Panc1 (cell line): ENCODE measurements around the gene SUCLA2. TPM values are rescaled to one million over a fixed set of nuclear protein-coding genes. Genes with fewer than 3 reads are reported as not detected.

Source experiments
- ATAC-seq: fragments of 200-7000 bp; cut with Tn5 transposase; 2 replicates; pipeline ENCODE4 v1.9.1; 2020; ENCODE audit warnings: mild to moderate bottlenecking, moderate library complexity
- BruUV-seq: library from RNA; stranded (reverse); fragments of 400-500 nt; replicated peaks from 2 replicates; lab custom pipeline; 2021; lab: Mats Ljungman, UMichigan
- CTCF ChIA-PET: fragments of 300-600 bp; sonication (Branson Sonifier 250); formaldehyde crosslinking; loops from one replicate; lab custom pipeline; 2022; ENCODE audit warnings: antibody characterized with exemption; lab: Charles Lee
- POLR2A ChIA-PET: fragments of 300-600 bp; sonication (Branson Sonifier 250); formaldehyde crosslinking; loops from one replicate; lab custom pipeline; 2022; ENCODE audit warnings: antibody characterized with exemption; lab: Charles Lee
- DNase-seq: peaks from one replicate; pipeline ENCODE4 v3.0.0-alpha.2; 2010; ENCODE audit warnings: low read depth, low spot score
- H3K27ac ChIP-seq: 2 replicates; pipeline ENCODE4 v1.5.1; 2011; ENCODE audit warnings: mild to moderate bottlenecking, low read length, inconsistent platforms
- H3K27me3 ChIP-seq: fragments of 200-500 bp; sonication (Bioruptor generic); 2 replicates; pipeline ENCODE4 v1.6.0; 2014; ENCODE audit warnings: low read length, inconsistent platforms; ENCODE audit not compliant: control insufficient read depth, insufficient read depth
- H3K36me3 ChIP-seq: fragments of 200-500 bp; sonication (Bioruptor generic); 2 replicates; pipeline ENCODE4 v1.5.1; 2014; ENCODE audit warnings: inconsistent platforms, mild to moderate bottlenecking, low read length, moderate library complexity; ENCODE audit not compliant: control insufficient read depth, insufficient read depth
- H3K4me1 ChIP-seq: 2 replicates; pipeline ENCODE4 v1.5.1; 2011; ENCODE audit warnings: inconsistent platforms, mild to moderate bottlenecking, low read length, moderate library complexity; ENCODE audit not compliant: control insufficient read depth, insufficient read depth
- H3K4me3 ChIP-seq, 2 experiments: 2 replicates each; pipeline ENCODE4 v1.5.1; 2011 to 2012; ENCODE audit warnings: low read depth in 2 of 2, low read length in 2 of 2, mild to moderate bottlenecking in 2 of 2, inconsistent platforms in 1 of 2, moderate library complexity in 1 of 2
- H3K9me3 ChIP-seq: fragments of 200-500 bp; sonication (Bioruptor generic); 2 replicates; pipeline ENCODE4 v1.5.1; 2014; ENCODE audit warnings: low read depth, mild to moderate bottlenecking, inconsistent platforms, low read length, moderate library complexity; ENCODE audit not compliant: control insufficient read depth, insufficient read depth
- POLR2AphosphoS5 ChIP-seq: IDR thresholded peaks from 2 replicates; pipeline ENCODE4 v1.6.1; 2012; ENCODE audit warnings: mild to moderate bottlenecking, low read depth, low read length, moderate library complexity
- SIN3A ChIP-seq: IDR thresholded peaks from 2 replicates; pipeline ENCODE4 v1.6.1; 2012; ENCODE audit warnings: low read depth, mild to moderate bottlenecking, low read length, moderate library complexity, borderline replicate concordance; ENCODE audit not compliant: insufficient read depth
- TCF7L2 ChIP-seq: IDR thresholded peaks from 2 replicates; pipeline ENCODE4 v1.6.1; 2011; ENCODE audit warnings: mild to moderate bottlenecking, low read depth, low read length, inconsistent platforms
- in situ Hi-C: cut with HindIII; loops from 2 replicates; pipeline ENCODE4 v1.10.0; 2016; ENCODE audit warnings: low sequenced_read_pairs, low pct_unique_long_range_greater_than_20kb
- intact Hi-C: fragments of 100-400 bp; cut with micrococcal nuclease; formaldehyde crosslinking; loops from one replicate; pipeline ENCODE4 v1.10.0; 2022; ENCODE audit not compliant: unreplicated experiment
- total RNA-seq: library from RNA; stranded (reverse); gene quantifications from one replicate; pipeline ENCODE4 v1.2.1, GENCODE V29; 2021; ENCODE audit not compliant: unreplicated experiment
- TF ChIP-seq, protein P1 (sequence below): fragments of 450-650 bp; IDR thresholded peaks from 2 replicates; pipeline ENCODE4 v1.5.1; 2017; ENCODE audit warnings: mild to moderate bottlenecking
- TF ChIP-seq, protein P2 (sequence below), 2 experiments: IDR thresholded peaks; 2 replicates each; pipeline ENCODE4 v1.6.1; 2011 to 2012; ENCODE audit warnings: low read depth in 2 of 2, control low read depth in 1 of 2, low read length in 1 of 2, mild to moderate bottlenecking in 1 of 2, moderate library complexity in 1 of 2; ENCODE audit not compliant: insufficient read depth in 1 of 2

Gene SUCLA2
- total RNA-seq, 1 experiment from 2014 or later, result 28.1 TPM

DNA sequence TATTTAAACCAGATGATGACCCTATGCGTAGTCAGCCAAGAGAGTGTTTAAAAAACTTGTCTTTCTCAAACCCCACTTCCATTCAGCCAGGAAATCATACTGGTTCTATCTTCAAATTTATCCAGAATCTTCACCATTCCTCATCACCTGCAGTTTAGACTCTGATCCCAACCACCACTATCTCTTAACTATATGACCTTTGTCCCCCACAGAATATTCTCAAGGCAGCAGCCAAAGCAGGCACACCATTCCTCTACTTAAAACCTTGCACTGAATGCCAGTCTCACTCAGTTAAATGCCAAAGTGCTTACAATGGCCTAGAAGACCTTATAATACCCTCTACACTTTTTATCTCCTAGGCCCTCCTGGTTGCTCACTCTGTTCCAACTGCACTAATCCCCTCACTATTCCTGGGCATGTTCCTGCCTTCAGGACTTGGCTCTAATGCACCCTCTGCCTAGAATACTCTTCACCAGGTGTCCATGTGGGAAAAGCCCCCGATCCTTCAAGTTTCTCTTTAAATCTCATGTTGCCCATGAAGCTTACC, 10.1 kb downstream of the SUCLA2 start:
- Histone ChIP-seq H3K4me3 (no peak overlapping the region), H3K36me3 (peaks cover 3% of the 10 kb centered on the region), H3K27ac (no peak overlapping the region), H3K4me1 (no peaks in the 10 kb centered on the region), H3K9me3 (no peaks in the 10 kb centered on the region), H3K27me3 (no peaks in the 10 kb centered on the region)
- TF ChIP-seq TCF7L2, result no peak
- TF ChIP-seq, protein P1, sequence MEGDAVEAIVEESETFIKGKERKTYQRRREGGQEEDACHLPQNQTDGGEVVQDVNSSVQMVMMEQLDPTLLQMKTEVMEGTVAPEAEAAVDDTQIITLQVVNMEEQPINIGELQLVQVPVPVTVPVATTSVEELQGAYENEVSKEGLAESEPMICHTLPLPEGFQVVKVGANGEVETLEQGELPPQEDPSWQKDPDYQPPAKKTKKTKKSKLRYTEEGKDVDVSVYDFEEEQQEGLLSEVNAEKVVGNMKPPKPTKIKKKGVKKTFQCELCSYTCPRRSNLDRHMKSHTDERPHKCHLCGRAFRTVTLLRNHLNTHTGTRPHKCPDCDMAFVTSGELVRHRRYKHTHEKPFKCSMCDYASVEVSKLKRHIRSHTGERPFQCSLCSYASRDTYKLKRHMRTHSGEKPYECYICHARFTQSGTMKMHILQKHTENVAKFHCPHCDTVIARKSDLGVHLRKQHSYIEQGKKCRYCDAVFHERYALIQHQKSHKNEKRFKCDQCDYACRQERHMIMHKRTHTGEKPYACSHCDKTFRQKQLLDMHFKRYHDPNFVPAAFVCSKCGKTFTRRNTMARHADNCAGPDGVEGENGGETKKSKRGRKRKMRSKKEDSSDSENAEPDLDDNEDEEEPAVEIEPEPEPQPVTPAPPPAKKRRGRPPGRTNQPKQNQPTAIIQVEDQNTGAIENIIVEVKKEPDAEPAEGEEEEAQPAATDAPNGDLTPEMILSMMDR, result no peak
- no peak for TF ChIP-seq POLR2AphosphoS5
- TF ChIP-seq SIN3A, result no peak
- TF ChIP-seq, protein P2, sequence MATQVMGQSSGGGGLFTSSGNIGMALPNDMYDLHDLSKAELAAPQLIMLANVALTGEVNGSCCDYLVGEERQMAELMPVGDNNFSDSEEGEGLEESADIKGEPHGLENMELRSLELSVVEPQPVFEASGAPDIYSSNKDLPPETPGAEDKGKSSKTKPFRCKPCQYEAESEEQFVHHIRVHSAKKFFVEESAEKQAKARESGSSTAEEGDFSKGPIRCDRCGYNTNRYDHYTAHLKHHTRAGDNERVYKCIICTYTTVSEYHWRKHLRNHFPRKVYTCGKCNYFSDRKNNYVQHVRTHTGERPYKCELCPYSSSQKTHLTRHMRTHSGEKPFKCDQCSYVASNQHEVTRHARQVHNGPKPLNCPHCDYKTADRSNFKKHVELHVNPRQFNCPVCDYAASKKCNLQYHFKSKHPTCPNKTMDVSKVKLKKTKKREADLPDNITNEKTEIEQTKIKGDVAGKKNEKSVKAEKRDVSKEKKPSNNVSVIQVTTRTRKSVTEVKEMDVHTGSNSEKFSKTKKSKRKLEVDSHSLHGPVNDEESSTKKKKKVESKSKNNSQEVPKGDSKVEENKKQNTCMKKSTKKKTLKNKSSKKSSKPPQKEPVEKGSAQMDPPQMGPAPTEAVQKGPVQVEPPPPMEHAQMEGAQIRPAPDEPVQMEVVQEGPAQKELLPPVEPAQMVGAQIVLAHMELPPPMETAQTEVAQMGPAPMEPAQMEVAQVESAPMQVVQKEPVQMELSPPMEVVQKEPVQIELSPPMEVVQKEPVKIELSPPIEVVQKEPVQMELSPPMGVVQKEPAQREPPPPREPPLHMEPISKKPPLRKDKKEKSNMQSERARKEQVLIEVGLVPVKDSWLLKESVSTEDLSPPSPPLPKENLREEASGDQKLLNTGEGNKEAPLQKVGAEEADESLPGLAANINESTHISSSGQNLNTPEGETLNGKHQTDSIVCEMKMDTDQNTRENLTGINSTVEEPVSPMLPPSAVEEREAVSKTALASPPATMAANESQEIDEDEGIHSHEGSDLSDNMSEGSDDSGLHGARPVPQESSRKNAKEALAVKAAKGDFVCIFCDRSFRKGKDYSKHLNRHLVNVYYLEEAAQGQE (IDR thresholded peaks at IDR 0.05; ENCODE audit: insufficient read depth in 1 of 2, low read depth in 2 of 2, low read length in 1 of 2), result no peak
- in situ Hi-C loops, result no loop called here
- no peak for ATAC-seq
- POLR2A ChIA-PET, result no interaction called here
- no TSS peak for BruUV-seq
- CTCF ChIA-PET, result no interaction called here
- no peak for DNase-seq
- intact Hi-C loops, result no loop called here

DNA sequence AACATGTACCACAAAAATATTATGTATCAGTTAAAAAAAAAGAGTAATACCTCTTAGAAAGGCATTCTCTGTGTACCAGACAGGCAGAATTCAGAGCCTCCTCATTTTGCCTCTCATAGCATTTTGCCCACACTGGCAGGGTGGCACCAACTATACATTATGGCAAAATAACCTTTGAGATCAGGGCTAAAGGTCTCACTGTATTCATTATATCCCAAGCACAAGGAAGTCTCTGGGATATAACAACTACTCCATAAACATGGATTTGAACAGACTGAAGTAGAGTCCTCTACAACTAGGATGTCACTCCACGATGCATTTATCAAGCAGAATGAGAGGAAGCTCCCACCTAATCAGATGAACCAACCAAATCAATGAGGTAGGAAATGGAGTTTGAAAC, 10.6 kb downstream of the SUCLA2 start:
- Histone ChIP-seq H3K9me3 (no peaks in the 10 kb centered on the region), H3K4me3 (no peak overlapping the region), H3K27me3 (no peaks in the 10 kb centered on the region), H3K27ac (no peak overlapping the region), H3K36me3 (peaks cover 3% of the 10 kb centered on the region), H3K4me1 (no peaks in the 10 kb centered on the region)
- no peak for ATAC-seq
- no peak for DNase-seq
- intact Hi-C loops (no loop called here), in situ Hi-C loops (no loop called here)
- CTCF ChIA-PET, result no interaction called here
- no TSS peak for BruUV-seq
- TF ChIP-seq TCF7L2 (no peak), POLR2AphosphoS5 (no peak), SIN3A (no peak)
- TF ChIP-seq, protein P1, result no peak
- POLR2A ChIA-PET, result no interaction called here
